Skin of body (tissue), 2 donors: ENCODE measurements around the gene DBF4. TPM values are rescaled to one million over a fixed set of nuclear protein-coding genes. Genes with fewer than 3 reads are reported as not detected.
"Not testable (repeated sequence)": the region's sequence is repeated elsewhere in the genome, so short reads cannot be mapped to it uniquely, and the experiment has no call there.

ENCODE experiments used
- DNase-seq: peaks from one replicate; lab custom pipeline; 2025; lab: John Stamatoyannopoulos, UW
- total RNA-seq: library from RNA; depleted of rRNA; stranded (reverse); fragments of >200 nt; gene quantifications from one replicate; pipeline ENCODE4 v1.2.3, GENCODE V29; 2014

DBF4 gene
- total RNA-seq: 11.4 TPM

- DNase-seq: peak; percentile 86
Measured at GRCh38 chr7:87876040-87876868, at the start of gene DBF4, which contains the start of gene SLC25A40. DBF4 (plus strand) TSS chr7:87876493; CDS start chr7:87876733, 240 bp downstream. SLC25A40 (minus strand) TSS chr7:87876360; CDS start chr7:87858727, 17,633 bp downstream.

GRCh38 chr7:87828383-87828782 is 47.9 kb upstream of the DBF4 start:
- not testable (repeated sequence) for DNase-seq

DNA sequence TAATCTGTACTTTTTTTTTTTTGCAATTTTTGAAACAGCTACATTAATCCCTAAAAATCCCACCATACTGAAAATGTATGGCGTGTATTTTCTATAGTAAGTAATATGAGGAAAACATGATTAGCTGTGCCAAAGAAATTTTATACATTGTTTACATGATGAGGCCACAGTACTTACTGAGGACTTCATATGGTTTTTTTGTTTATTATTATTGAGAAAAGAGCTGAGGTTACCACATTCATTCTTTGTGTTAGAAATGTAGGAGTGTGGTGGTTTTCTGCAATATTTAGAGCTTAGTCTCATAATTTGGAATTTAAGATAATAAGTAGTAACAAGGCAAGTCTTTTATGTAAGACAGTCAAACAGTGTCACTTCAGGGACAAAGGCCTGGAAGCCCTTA is 45.2 kb upstream of the DBF4 start:
- no peak for DNase-seq

DNA sequence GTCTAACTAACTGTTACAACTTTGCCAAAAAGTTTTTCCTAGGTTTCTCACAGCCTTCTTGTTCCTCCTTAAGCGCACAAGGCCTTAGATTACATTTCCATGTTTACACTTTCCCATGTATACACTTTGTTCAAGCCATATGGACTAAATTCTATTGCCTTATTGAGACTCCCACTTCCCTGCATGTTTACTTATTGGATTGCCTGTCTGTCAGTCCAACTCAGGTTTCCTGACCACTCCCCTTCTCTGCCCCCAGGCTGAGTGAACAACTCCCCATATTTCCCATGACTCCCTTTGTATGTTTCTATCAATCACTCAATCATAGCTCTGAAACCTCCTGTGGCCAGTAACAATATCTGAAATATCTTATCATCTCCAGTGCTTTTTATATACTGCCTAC is 43.2 kb upstream of the DBF4 start:
- no peak for DNase-seq

GRCh38 chr7:87837597-87837996 is 38.7 kb upstream of the DBF4 start:
- DNase-seq: no peak

- DNase-seq: no peak
Measured at GRCh38 chr7:87850836-87851593, 25.3 kb upstream of the DBF4 start.

DNA sequence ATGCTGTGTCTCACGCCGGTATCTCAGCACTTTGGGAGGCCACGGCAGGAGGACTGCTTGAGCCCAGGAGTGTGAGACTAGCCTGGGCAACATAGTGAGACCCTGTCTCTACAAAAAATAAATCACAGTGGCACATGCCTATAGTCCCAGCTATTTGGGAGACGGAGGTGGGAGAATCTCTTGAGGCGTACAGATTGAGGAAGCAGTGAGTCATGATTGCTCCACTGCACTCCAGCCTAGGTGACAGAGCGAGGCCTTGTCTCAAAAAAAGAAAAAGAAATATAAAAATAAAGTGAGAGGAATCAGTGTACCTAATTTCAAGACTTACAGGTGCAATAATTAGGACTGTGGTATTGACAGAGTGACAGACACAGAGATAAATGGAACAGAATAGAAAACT is 24.0 kb upstream of the DBF4 start:
- no peak for DNase-seq

GRCh38 chr7:87853237-87853864 is 22.9 kb upstream of the DBF4 start:
- DNase-seq: no peak

GRCh38 chr7:87858417-87859100 is 17.7 kb upstream of the DBF4 start:
- no peak for DNase-seq

GRCh38 chr7:87866089-87866488 is 10.2 kb upstream of the DBF4 start:
- DNase-seq: no peak

DNA sequence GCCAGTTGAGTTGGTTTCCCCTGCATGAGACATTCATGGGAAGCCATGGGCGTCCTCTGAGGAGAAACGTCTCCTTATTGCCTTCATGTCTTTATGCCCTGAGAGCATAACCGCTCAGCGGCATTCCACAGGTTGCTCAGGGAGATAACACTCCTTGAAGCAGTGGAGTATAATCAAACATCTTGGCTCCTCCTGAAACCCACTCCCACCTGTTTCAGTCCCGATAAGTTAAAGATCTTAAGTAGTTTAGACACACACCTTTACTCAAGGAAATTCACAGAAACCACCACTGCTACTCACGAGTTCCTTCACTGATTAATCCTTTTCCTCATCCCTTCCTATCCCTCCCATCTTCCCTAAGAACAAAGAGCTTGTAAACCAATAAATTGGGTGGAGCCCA is 9.8 kb upstream of the DBF4 start:
- not testable (repeated sequence) for DNase-seq

GRCh38 chr7:87870471-87870870 is 5.8 kb upstream of the DBF4 start:
- no peak for DNase-seq

DNA sequence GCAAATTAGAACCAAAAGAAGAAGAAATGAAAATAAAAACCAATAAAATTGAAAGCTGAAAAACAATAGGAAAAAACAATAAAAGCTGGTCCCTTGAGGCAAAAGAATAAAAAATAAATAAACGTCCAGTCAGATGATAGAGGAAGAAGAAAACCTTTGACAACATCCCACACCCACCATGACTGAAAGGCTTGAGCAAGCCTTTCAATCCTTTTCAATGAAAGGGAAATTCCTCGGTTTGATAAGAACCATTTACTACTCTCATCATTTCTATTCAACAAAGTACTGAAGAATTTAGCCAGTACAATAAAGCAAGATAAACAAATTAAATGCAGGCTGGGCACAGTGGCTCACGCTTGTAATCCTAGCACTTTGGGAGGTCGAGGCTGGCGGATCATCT is 3.9 kb upstream of the DBF4 start:
- no peak for DNase-seq

- DNase-seq: not testable (repeated sequence)
Measured at GRCh38 chr7:87873328-87873727, 3.0 kb upstream of the DBF4 start.

DNA sequence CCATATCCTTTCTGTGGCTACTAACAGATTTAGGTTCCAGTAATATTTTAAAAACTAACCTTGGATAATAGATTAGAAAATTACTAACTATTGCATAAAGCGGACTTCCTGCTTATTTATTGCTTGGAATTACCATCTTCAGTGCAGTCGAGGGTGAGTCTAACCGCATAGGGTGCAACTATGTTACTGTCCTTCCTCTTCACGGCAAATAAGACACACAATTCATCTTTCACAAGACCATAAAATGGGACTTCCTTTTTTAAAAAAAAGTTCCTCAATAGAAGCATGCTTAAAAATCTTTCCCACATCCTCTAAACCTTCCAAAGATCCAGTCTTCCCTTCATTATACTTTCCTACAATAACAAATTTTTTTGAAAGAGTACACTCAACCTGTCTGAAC is 2.2 kb upstream of the DBF4 start:
- DNase-seq: no peak

DNA sequence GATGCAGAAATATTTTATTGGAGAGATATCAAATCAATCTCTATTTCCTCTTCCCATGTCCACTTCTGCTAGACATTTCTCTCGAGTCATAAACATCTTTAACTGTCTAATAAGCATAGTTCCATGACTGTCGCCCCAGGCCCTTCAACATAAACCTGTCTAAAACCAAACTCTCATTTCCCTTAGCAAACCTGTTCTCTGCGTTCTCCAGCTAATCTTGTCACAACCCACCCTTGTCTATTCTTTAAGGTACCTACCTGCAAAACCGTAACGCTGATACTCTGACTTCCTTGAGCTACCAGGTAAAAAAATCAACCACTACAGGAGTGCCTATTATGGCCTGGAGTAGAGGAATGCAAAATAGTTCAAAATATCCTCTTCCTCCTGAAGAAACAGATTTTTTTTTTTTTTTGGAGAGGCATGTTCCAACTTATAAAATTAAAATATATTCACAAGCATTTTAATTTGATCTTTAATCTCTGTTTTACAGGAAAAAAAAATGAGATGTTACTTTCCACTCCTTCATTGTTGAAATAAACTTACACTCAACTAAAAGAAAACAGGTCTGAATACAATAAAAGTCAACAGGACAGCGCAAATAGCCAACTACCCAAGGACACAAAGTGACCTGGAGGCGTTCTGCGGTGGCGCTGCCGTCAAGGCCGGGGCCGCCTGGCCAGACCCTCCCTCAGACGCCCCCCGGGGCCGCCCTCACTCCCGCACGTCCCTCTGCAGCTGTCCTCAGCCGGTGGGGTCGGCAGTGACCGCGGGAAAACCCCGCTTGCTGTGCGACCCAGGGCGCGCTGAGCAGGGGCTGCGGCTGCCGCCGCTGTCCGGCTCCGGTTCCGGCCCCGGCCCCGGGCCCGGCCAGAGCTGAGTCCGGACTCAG is 898 bp upstream of the DBF4 start:
- DNase-seq: no peak

GRCh38 chr7:87876869-87877234 is 559 bp downstream of the DBF4 start:
- peak; percentile 43 for DNase-seq

- DNase-seq: peak; percentile 17
Measured at GRCh38 chr7:87877366-87878040, 1.2 kb downstream of the DBF4 start.

DNA sequence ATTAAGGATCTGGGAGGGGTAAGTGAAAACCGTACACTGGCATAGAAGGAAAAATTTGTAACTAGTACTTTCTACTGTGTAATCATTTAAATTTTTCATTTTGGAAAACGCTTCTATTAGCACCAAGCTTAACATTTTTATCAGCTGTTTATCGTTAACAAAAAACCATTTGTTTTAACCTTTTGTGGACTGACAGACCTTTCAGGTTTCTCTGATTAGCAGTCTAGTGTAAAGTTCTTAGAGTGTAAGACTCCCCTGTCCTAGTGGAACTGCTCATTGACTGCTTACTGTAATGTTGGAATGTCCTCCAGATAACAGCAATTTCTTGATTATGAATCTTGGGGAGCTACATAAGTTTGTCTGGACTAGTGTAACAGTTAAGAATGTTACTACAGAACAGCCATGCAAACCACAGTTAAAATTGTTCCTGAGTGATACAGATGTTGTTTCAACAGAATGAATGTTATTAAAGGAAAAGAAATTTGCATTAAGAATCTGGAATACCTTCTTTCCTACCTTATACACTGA is 2.0 kb downstream of the DBF4 start:
- DNase-seq: peak; percentile 2
